Endothelial cell of umbilical vein (primary cell): ENCODE measurements around the gene GRAMD2B.

ENCODE experiments used
- CTCF ChIP-seq, 2 donors: IDR thresholded peaks; 1 replicate in 1 of 2; 2 replicates in 1 of 2; pipeline ENCODE4 v1.5.1; 2011; ENCODE audit warnings: low read length in 2 of 2, mild to moderate bottlenecking in 2 of 2, moderate library complexity in 2 of 2, control low read depth in 1 of 2, inconsistent platforms in 1 of 2, low read depth in 1 of 2; ENCODE audit not compliant: insufficient read depth in 1 of 2; ENCODE audit errors: extremely low read depth in 1 of 2
- EZH2 ChIP-seq: IDR thresholded peaks from 2 replicates; pipeline ENCODE4 v1.6.1; 2012; ENCODE audit warnings: borderline replicate concordance, low read depth, mild to moderate bottlenecking, moderate library complexity, low read length, inconsistent platforms; ENCODE audit not compliant: severe bottlenecking
- FOS ChIP-seq: IDR thresholded peaks from 2 replicates; pipeline ENCODE4 v1.6.1; 2011; ENCODE audit warnings: mild to moderate bottlenecking, low read length, moderate library complexity, borderline replicate concordance; ENCODE audit not compliant: insufficient read depth
- GATA2 ChIP-seq: IDR thresholded peaks from 2 replicates; pipeline ENCODE4 v1.7.0; 2011; ENCODE audit warnings: low read depth, mild to moderate bottlenecking, moderate library complexity, mixed read lengths, low read length; ENCODE audit not compliant: insufficient read length, insufficient read depth
- JUN ChIP-seq: IDR thresholded peaks from 2 replicates; pipeline ENCODE4 v1.6.1; 2011; ENCODE audit warnings: borderline replicate concordance, low read depth; ENCODE audit not compliant: insufficient read length, insufficient read depth
- MAX ChIP-seq: IDR thresholded peaks from 2 replicates; pipeline ENCODE4 v1.6.1; 2011; ENCODE audit not compliant: insufficient read depth, insufficient read length
- MYC ChIP-seq: IDR thresholded peaks from one replicate; pipeline ENCODE4 v1.6.1; 2011; ENCODE audit warnings: mild to moderate bottlenecking, low read depth, low read length
- POLR2A ChIP-seq: IDR thresholded peaks from 2 replicates; pipeline ENCODE4 v1.6.1; 2012; ENCODE audit warnings: low read depth, mild to moderate bottlenecking, control low read depth, low read length
- POLR2AphosphoS5 ChIP-seq: IDR thresholded peaks from 2 replicates; pipeline ENCODE4 v1.6.1; 2012; ENCODE audit warnings: low read depth, mild to moderate bottlenecking, control low read depth, low read length, moderate library complexity; ENCODE audit not compliant: insufficient read depth

GRCh38 chr5:126487596-126487995, 64.4 kb downstream of the GRAMD2B start:
- TF ChIP-seq POLR2A (no peak), POLR2AphosphoS5 (no peak), CTCF (IDR thresholded peaks at IDR 0.05; ENCODE audit: extremely low read depth in 1 of 2, insufficient read depth in 1 of 2, low read depth in 1 of 2, low read length in 2 of 2) (no peak), EZH2 (no peak), GATA2 (no peak), JUN (no peak), MYC (no peak), MAX (no peak), FOS (no peak)
